H9 (cell line): ENCODE results near the gene NUP107. TPM values are rescaled to one million over a fixed set of nuclear protein-coding genes. Genes with fewer than 3 reads are reported as not detected.

Experiments
- DNase-seq: peaks from one replicate; pipeline ENCODE4 v3.0.0-alpha.2; 2017
- H2AFZ ChIP-seq: one replicate; pipeline ENCODE4 v1.6.1; 2013; ENCODE audit warnings: mild to moderate bottlenecking, low read length, control low read depth, moderate library complexity
- H2AK5ac ChIP-seq: 2 replicates; pipeline ENCODE4 v1.6.1; 2013; ENCODE audit warnings: low read length, control low read depth, mixed read lengths; ENCODE audit not compliant: insufficient read length
- H2BK120ac ChIP-seq: one replicate; pipeline ENCODE4 v1.6.1; 2013; ENCODE audit warnings: low read depth, mild to moderate bottlenecking, low read length, control low read depth, inconsistent platforms; ENCODE audit not compliant: poor library complexity, severe bottlenecking
- H2BK12ac ChIP-seq: 2 replicates; pipeline ENCODE4 v1.6.1; 2013; ENCODE audit warnings: low read length, control low read depth, mixed read lengths, low read depth; ENCODE audit not compliant: insufficient read length
- H2BK15ac ChIP-seq: 2 replicates; pipeline ENCODE4 v1.6.1; 2013; ENCODE audit warnings: low read depth, low read length, control low read depth
- H2BK20ac ChIP-seq: one replicate; pipeline ENCODE4 v1.6.1; 2013; ENCODE audit warnings: low read depth, mild to moderate bottlenecking, low read length, control low read depth, inconsistent platforms; ENCODE audit not compliant: poor library complexity, severe bottlenecking
- H2BK5ac ChIP-seq: 2 replicates; pipeline ENCODE4 v1.6.1; 2013; ENCODE audit warnings: low read length, control low read depth, mixed read lengths; ENCODE audit not compliant: insufficient read length
- H3K14ac ChIP-seq: 2 replicates; pipeline ENCODE4 v1.6.1; 2013; ENCODE audit warnings: low read length, control low read depth; ENCODE audit not compliant: insufficient read depth
- H3K18ac ChIP-seq: 2 replicates; pipeline ENCODE4 v1.6.1; 2013; ENCODE audit warnings: low read depth, mild to moderate bottlenecking, mixed read lengths, low read length, control low read depth; ENCODE audit not compliant: insufficient read length
- H3K23ac ChIP-seq: 2 replicates; pipeline ENCODE4 v1.6.1; 2013; ENCODE audit warnings: low read length, control low read depth, mixed read lengths, low read depth; ENCODE audit not compliant: insufficient read length
- H3K23me2 ChIP-seq: 2 replicates; pipeline ENCODE4 v1.6.1; 2013; ENCODE audit warnings: low read depth, mild to moderate bottlenecking, mixed read lengths, low read length, control low read depth; ENCODE audit not compliant: insufficient read length, poor library complexity, severe bottlenecking
- H3K27ac ChIP-seq: 2 replicates; pipeline ENCODE4 v1.5.1; 2013; ENCODE audit warnings: low read length, control low read depth, mixed read lengths, low read depth; ENCODE audit not compliant: insufficient read length
- H3K27me3 ChIP-seq: 2 replicates; pipeline ENCODE4 v1.6.1; 2013; ENCODE audit warnings: low read length, control low read depth, inconsistent platforms; ENCODE audit not compliant: insufficient read depth
- H3K4ac ChIP-seq: 2 replicates; pipeline ENCODE4 v1.6.1; 2013; ENCODE audit warnings: low read depth, mild to moderate bottlenecking, control low read depth, inconsistent platforms, low read length, moderate library complexity
- H3K4me1 ChIP-seq: 2 replicates; pipeline ENCODE4 v1.6.1; 2013; ENCODE audit warnings: low read length, control low read depth, inconsistent platforms; ENCODE audit not compliant: insufficient read depth
- H3K4me2 ChIP-seq: 2 replicates; pipeline ENCODE4 v1.6.1; 2013; ENCODE audit warnings: low read length, control low read depth, mixed read lengths; ENCODE audit not compliant: insufficient read length, insufficient read depth
- H3K56ac ChIP-seq: 2 replicates; pipeline ENCODE4 v1.6.1; 2013; ENCODE audit warnings: low read depth, mild to moderate bottlenecking, mixed read lengths, low read length, control low read depth; ENCODE audit not compliant: insufficient read length
- H3K79me1 ChIP-seq: 2 replicates; pipeline ENCODE4 v1.6.1; 2013; ENCODE audit warnings: low read depth, mild to moderate bottlenecking, moderate library complexity, low read length, control low read depth, inconsistent platforms; ENCODE audit not compliant: insufficient read depth, poor library complexity, severe bottlenecking
- H3K79me2 ChIP-seq: 2 replicates; pipeline ENCODE4 v1.6.1; 2013; ENCODE audit warnings: low read length, control low read depth, inconsistent platforms; ENCODE audit not compliant: insufficient read depth
- H3K9ac ChIP-seq: 2 replicates; pipeline ENCODE4 v1.6.1; 2013; ENCODE audit warnings: low read length, control low read depth, mixed read lengths; ENCODE audit not compliant: insufficient read length; ENCODE audit errors: extremely low read depth
- H3K9me3 ChIP-seq: one replicate; pipeline ENCODE4 v1.6.1; 2013; ENCODE audit warnings: low read depth, low read length, inconsistent platforms; ENCODE audit not compliant: control insufficient read depth
- H3T11ph ChIP-seq: one replicate; pipeline ENCODE4 v1.6.1; 2013; ENCODE audit warnings: mild to moderate bottlenecking, low read length, control low read depth, inconsistent platforms
- H4K20me1 ChIP-seq: one replicate; pipeline ENCODE4 v1.6.1; 2013; ENCODE audit not compliant: control insufficient read depth, insufficient read length, insufficient read depth
- H4K5ac ChIP-seq: 2 replicates; pipeline ENCODE4 v1.6.1; 2013; ENCODE audit warnings: low read depth, mild to moderate bottlenecking, mixed read lengths, low read length, control low read depth; ENCODE audit not compliant: insufficient read length
- H4K8ac ChIP-seq: replicated peaks from 2 replicates; pipeline ENCODE4 v1.6.1; 2013; ENCODE audit warnings: low read length, control low read depth, mixed read lengths, low read depth; ENCODE audit not compliant: insufficient read length
- H4K91ac ChIP-seq: 2 replicates; pipeline ENCODE4 v1.6.1; 2013; ENCODE audit warnings: low read depth, mild to moderate bottlenecking, moderate library complexity, mixed read lengths, low read length, control low read depth; ENCODE audit not compliant: insufficient read length
- H3K27ac Mint-ChIP-seq, 3 experiments: 2 replicates in 2 of 3; 3 replicates in 1 of 3; pipeline ENCODE4 v1.8.0; 2020 to 2021; ENCODE audit warnings: mixed read lengths in 3 of 3, mild to moderate bottlenecking in 1 of 3, moderate library complexity in 1 of 3
- H3K27me3 Mint-ChIP-seq: 2 replicates; pipeline ENCODE4 v1.8.0; 2021; ENCODE audit warnings: low read depth, mild to moderate bottlenecking, moderate library complexity, mixed read lengths
- H3K36me3 Mint-ChIP-seq, 3 experiments: 2 replicates in 2 of 3; 3 replicates in 1 of 3; pipeline ENCODE4 v1.8.0; 2020 to 2021; ENCODE audit warnings: low read depth in 3 of 3, mixed read lengths in 3 of 3; ENCODE audit not compliant: insufficient read depth in 1 of 3
- H3K4me1 Mint-ChIP-seq, 2 experiments: 2 replicates each; pipeline ENCODE4 v1.8.0; 2020; ENCODE audit warnings: mixed read lengths in 2 of 2
- H3K4me3 Mint-ChIP-seq, 2 experiments: 2 replicates in 1 of 2; 3 replicates in 1 of 2; pipeline ENCODE4 v1.8.0; 2020 to 2021; ENCODE audit warnings: mild to moderate bottlenecking in 2 of 2, mixed read lengths in 2 of 2, moderate library complexity in 1 of 2
- H3K9me3 Mint-ChIP-seq, 2 experiments: 2 replicates in 1 of 2; 3 replicates in 1 of 2; pipeline ENCODE4 v1.8.0; 2020; ENCODE audit warnings: mild to moderate bottlenecking in 2 of 2, mixed read lengths in 2 of 2, moderate library complexity in 1 of 2
- CTCF ChIP-seq: fragments of 200-600 bp; sonication (generic); conservative IDR thresholded peaks from 3 replicates; pipeline ENCODE4 v1.8.0; 2021; ENCODE audit warnings: antibody characterized with exemption, mild to moderate bottlenecking
- WGBS: extraction: QIAGEN DNeasy Blood & Tissue Kit; methylation state at CpG from one replicate; pipeline ENCODE4 v1.1.7; 2013; ENCODE audit warnings: missing lambda C conversion rate, low lambda C conversion rate, mixed read lengths; ENCODE audit not compliant: insufficient read length; ENCODE audit errors: extremely low coverage; 5-methylcytosine and 5-hydroxymethylcytosine counted together
- total RNA-seq: library from RNA; stranded (reverse); gene quantifications from 2 replicates; pipeline ENCODE4 v1.2.1, GENCODE V29; 2021

NUP107 gene
- total RNA-seq, 1 experiment from 2014 or later: 147 TPM

GRCh38 chr12:68784015-68784414 lies 97.2 kb downstream of the NUP107 start:
- H3K27ac ChIP-seq: no peak overlapping the region
- H2BK15ac ChIP-seq: no peak overlapping the region
- no peak overlapping the region for H4K91ac ChIP-seq
- H4K20me1 ChIP-seq: no peaks in the 10 kb centered on the region
- H3K23me2 ChIP-seq: no peaks in the 10 kb centered on the region
- H2BK12ac ChIP-seq: no peak overlapping the region
- H2AFZ ChIP-seq: no peak overlapping the region
- H3K9ac ChIP-seq: no peak overlapping the region
- H3K9me3 ChIP-seq: no peaks in the 10 kb centered on the region
- no peak overlapping the region for H3T11ph ChIP-seq
- Mint-ChIP-seq H3K27me3 (no peaks in the 10 kb centered on the region), H3K36me3 (no peaks in the 10 kb centered on the region), H3K4me3 (no peak overlapping the region), H3K9me3 (no peaks in the 10 kb centered on the region; a peak in 1 of 5 replicates), H3K4me1 (peaks cover 4 to 9% of the 10 kb centered on the region in 2 experiments; a peak in 3 of 4 replicates), H3K27ac (no peak overlapping the region)
- no peaks in the 10 kb centered on the region for H3K79me1 ChIP-seq
- no peak overlapping the region for H3K18ac ChIP-seq
- H3K4me1 ChIP-seq: no peaks in the 10 kb centered on the region
- no peak overlapping the region for H2BK5ac ChIP-seq
- TF ChIP-seq CTCF: no peak
- WGBS: no CpG with 5 or more reads among the region's 8 CpGs
- no peak overlapping the region for H3K56ac ChIP-seq
- H2AK5ac ChIP-seq: no peak overlapping the region
- H2BK120ac ChIP-seq: no peak overlapping the region
- no peak overlapping the region for H3K14ac ChIP-seq
- no peak for DNase-seq
- H3K23ac ChIP-seq: no peak overlapping the region
- no peak overlapping the region for H2BK20ac ChIP-seq
- H3K4me2 ChIP-seq: no peak overlapping the region
- H3K27me3 ChIP-seq: no peaks in the 10 kb centered on the region
- no peak overlapping the region for H4K8ac ChIP-seq
- H3K79me2 ChIP-seq: no peaks in the 10 kb centered on the region
- H3K4ac ChIP-seq: no peak overlapping the region
- no peak overlapping the region for H4K5ac ChIP-seq
